Fibroblast of gingiva (primary cell): Measurements from ENCODE around the gene NDOR1.

Experiments
- DNase-seq: peaks from one replicate; pipeline ENCODE4 v3.0.0-alpha.2; 2011; ENCODE audit warnings: low read depth

NDOR1 gene

DNA sequence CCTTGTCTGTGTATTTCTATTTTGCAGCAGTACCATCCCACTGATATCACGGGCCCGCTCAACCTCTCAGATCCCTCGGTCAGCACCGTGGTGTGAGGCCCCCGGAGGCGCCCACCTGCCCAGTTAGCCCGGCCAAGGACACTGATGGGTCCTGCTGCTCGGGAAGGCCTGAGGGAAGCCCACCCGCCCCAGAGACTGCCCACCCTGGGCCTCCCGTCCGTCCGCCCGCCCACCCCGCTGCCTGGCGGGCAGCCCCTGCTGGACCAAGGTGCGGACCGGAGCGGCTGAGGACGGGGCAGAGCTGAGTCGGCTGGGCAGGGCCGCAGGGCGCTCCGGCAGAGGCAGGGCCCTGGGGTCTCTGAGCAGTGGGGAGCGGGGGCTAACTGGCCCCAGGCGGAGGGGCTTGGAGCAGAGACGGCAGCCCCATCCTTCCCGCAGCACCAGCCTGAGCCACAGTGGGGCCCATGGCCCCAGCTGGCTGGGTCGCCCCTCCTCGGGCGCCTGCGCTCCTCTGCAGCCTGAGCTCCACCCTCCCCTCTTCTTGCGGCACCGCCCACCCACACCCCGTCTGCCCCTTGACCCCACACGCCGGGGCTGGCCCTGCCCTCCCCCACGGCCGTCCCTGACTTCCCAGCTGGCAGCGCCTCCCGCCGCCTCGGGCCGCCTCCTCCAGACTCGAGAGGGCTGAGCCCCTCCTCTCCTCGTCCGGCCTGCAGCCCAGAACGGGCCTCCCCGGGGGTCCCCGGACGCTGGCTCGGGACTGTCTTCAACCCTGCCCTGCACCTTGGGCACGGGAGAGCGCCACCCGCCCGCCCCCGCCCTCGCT, 37.5 kb upstream of the NDOR1 start:
- DNase-seq = no peak

DNA sequence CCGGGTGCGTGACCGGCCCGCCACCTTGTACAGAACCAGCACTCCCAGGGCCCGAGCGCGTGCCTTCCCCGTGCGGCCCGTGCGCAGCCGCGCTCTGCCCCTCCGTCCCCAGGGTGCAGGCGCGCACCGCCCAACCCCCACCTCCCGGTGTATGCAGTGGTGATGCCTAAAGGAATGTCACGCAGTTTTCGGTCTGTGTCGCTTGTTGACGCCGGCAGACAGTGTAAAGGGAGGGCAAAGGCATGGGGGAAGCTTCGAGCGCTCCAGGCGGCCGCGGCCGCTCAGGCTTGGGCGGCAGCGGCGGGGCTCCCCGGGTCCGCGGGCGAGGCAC, 37.0 kb upstream of the NDOR1 start:
- no peak for DNase-seq

DNA sequence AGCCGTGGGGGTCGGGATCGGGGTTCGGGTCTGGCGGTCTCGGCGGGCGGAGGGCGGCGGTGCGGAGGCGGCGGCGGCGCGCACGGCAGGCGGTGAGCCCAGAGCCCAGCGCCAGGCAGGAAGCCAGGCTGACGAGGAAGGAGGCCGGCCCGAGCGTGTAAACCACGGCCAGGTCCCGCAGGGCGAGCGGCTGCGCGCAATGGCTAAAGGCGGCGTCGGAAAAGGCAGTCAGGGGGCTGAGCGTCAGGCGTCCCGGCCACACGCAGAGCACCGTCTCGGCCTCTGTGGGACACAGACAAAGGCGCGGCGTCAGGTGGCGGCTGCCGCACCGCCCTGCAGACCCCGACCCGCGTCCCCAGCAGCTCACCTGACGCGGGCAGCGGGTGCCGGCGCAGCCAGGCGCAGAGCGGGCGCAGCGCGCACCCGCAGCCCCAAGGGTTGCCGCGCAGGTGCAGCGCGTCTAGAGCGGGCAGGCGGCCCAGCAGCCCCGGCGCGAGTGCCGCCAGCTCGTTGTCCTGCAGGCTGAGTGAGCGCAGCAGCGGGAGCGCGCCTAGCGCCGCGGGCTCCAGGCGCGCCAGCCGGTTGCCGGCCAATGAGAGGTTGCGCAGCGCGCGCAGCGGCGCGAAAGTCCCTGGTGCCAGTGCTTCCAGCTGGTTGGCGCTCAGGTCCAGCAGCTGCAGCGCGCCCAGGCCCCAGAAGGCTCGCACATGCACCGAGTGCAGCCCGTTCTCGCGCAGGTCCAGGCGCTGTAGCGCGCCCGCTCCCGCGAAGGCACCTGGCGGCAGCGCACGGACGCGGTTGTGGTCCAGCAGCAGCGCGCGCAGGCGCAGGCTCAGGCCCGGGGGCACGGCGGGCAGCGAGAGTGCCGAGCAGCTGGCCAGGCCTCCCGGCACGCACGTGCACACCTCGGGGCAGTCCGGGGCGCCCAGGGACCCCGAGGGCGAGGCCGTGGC, 36.3 kb upstream of the NDOR1 start:
- DNase-seq = no peak

DNA sequence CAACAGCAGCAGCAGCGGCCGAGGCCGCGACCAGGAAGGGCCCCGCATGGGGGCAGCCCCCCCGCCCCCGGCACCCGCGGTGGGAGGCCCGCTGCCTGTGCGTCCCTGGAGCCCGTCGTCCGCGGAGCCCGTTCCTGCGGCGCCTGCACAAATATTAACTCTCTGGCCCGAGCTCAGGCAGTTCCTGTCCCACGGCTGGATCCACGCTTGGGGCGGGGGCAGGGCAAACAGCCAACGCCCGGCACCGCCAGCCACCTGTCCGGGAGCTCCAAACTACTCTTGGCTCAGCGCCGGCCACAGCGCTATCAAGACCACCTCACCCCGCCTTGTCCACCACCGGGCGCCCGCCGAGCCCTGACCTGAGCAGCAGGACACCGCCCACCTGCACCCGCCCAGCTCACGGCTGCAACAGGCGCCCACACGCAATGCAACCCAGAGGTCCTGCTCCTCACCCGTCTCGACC, 35.6 kb upstream of the NDOR1 start, which contains the start of gene LRRC26:
Gene LRRC26 (minus strand): TSS at position 156 of the 463 bp plus-strand sequence. CDS start 108 bp downstream, at position 48.
- DNase-seq = no peak

DNA sequence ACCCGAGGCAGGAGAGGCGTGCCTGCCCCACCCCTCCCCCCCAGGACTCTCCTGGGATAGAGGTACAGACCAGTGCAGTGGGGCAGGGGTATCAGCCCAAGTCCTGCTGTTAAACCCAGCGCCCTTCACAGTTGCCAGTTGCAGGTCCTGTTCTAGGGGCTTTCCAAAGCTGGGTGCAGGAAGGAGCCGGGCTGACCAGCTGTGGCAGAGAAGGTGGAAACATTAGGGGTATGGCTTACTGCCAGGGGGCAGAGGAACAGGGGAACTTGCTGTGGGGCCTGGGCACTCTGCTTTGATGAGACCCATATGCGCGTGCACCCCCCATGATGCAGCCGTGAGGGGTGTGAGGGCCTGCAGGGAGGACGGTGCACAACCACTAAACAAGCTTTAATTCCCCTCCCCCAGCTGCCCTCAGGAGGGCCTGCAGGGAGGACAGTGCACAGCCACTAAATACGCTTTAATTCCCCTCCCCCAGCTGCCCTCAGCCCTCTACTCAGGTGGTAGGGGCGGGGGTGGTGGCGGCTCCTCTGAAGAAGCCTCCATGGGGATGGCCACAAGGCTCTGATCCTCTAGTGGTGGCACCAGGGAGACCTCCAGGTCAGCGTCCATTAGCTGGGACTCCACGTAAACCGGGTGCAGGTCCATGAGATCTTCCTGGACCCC, 34.9 kb upstream of the NDOR1 start:
- no peak for DNase-seq

DNA sequence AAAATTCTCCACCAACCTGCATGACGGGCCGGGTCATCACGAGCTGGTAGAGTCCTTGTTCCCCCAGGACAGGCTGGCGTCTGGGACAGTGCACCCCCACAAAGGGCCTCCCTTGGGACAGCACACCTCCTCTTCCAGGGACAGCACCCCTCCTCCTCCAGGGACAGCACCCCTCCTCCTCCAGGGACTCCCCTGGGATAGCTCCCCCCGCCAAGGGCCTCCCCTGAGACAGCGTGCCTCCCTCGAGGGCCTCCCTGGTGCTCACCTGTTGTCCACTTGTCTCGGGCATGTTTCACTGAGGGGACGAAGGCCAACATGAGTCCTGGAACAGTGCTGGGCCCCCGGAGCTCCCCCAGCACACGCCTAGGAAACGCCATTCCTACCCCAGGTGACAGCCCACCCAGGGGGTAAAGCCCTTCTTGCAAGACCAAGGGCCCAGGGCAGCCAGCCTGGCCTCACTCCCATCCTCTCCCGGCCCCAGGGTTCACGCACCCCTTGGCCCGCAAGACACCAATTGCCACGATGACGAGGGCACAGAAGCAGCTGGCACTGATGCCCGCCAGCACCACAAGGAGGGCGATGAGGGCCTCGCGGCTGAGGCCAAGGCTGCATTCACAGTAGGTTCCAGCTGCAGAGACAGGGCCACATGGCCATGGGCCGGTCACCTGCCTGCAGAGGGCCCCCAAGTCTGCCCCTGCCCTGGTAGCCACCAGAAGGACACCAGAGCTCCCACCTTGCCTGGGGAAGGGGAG, 34.2 kb upstream of the NDOR1 start:
- no peak for DNase-seq

DNA sequence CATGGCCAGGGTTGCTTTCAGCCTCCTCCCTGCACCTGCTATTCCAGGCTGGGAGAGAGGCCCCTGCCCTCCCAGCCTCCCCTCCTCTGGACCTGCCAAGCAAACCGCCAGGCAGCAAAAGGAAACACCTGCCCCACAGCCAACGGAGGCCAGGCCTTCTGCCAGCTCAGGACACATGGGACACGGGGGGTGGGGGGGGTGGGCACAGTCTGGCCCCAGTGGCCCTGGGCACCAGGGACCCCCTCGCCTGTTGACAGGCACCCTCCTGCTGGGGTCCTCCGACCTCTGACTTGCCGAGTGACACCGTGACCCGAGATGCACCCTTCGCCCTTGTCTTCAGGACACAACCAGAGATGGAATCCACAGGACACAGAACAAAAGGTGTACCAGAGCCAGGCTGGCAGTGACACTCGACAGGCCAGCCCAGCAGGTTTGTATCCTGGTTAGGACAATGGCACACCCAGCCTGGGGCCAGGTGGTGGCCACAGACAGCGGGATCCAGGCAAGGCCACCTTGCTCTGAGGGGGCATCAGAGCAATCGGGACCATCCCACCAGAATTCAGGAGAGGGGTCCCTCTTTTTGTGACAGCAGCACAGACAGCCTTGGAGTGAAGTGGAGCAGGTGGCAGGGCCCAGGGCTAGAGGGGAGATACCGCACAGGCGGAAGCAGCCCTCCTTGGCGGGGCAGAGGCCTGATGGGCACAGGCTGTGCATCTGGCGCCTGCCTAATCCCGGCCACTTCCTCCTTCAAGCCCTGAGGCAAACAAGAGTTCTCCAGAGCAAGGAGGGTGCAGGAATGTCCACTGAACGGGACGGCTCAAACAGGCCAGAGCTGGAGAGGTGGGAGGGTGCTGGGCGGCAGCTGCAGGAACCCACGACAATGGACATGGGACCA, 32.4 kb upstream of the NDOR1 start:
- no peak for DNase-seq

DNA sequence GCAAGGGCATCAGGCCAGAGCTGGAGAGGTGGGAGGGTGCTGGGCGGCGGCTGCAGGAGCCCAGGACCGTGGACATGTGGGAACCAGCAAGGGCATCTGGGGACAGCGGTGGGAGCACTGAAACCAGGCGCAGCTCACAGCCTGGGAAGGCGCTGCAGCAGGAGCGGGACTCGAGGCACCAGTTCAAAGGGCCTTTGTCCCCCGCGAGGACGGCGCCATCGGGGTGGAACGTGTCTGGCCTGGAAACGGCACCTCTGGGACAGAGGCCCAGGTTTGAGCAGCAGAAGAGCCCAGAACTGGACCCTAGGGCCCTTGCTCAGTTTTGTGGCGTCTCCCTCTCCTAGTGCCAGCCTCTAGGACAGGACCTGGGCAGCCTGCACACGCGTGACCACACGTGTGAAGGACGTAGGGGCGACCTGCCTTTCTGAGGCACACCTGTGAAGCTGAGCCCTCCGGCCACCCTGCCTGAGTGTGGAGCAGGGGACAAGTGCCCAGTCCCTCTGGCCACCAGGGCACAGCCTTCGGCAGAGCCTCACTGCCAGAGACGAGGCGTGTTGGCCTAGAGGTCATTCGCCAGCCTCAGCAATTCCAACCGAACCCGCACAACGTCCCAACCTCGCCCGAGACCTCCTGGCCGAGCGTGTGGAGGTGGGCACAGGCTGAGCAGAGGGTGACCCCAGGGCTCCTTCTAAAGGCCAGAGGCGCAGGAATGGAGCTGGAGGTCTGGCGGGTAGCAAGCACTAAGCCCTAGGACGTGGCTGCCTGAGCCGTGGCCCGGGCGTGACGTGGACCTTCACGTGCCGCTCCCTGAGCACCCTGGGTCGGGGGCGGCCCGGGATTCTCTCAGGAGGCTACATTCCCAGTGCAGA, 31.5 kb upstream of the NDOR1 start:
- no peak for DNase-seq

DNA sequence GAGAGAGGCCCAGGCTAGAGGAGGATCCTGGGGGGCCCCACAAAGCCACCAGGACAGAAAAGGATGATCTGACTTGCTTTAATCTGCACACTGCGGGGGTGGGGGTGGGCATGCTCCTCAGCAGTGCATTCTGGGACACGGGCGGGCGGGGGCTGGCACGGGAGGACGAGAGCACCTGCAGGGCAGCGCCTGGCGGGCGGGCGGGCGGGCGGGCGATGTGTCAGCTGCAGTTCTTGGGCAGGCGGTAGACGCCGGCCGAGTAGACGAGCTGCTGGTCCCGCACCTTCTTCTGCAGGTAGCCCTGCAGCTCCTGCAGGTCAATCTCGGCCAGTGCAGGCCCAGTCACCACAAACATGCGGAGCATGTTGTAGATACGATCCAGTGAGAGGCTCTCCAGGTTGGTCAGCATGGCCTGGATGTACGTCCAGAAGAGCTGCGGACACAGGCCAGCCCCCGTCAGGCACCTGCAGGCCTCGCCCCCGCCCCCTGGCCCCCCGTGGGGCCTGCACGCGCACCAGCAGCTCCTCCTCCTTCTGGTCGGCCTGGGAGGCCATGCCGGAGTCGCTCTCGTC, 30.7 kb upstream of the NDOR1 start:
- no peak for DNase-seq

DNA sequence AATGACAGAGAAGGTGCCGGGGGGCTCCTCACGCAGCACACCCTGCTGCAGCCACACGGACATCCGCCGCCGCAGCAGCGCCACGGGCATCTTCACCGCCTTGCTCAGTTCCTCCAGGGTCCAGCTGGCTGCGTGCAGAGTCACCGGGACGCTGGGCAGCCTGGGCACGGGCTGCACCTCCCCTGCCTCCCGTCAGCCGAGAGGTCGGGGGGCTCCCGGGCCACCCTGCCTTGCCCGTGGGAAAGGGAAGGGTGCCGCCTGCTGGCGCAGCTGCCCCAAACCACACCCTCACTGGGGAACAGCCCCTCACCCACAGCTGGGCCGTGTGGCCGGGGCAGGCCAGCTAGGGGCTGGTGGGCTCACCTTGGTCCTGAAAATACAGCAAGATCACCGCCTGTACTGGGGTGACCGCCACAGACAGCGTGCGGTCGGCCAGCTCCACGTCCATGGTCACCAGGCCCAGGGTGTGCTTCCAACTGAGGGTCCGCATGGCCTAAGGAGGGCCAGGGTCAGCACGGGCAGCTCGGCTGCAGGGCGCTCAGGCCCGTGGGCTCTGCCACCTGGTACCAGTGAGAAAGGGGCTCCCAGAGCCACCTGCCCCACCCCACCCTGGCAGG, 30.0 kb upstream of the NDOR1 start:
- no peak for DNase-seq

DNA sequence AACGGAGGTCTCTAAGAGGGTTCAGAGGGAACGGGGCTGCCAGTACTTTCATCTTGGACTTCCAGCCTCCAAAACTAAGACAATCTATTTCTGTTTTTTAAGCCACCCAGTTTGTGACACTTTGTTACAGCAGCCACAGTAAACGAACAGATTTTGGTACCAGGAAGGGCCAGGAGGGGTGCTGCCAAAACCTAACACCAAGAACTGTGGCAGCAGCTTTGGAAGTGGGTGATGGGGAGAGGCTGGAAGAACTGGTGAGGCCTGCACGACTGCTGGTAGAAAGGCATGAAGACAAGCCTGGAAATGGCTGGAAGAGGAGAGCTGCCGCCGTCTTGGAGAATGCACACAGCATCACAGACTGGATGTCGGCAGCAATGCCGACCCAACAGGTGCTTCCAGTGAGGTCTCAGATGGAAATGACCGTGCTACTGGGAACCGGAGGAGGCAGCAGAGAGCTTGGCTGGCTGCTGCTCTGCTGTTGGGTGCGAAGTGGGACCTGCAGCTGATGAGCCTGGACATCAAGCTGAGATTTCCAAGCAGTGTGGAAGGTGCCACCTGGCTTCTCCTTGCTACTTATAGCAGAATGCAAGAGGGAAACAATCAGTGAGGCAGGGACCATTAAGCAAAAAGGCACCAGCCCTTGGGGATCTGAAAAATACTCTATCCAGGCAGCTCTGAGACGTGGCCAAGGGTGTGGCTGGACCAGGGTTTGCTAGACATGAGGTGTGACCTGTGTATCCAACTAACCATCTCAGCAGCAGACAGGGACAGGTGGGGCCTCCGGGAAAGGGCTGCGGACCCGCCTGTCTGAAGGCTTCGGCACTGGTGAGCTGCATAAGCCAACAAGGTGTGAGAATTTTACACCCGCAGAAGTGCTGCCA, 29.0 kb upstream of the NDOR1 start:
- DNase-seq = no peak

DNA sequence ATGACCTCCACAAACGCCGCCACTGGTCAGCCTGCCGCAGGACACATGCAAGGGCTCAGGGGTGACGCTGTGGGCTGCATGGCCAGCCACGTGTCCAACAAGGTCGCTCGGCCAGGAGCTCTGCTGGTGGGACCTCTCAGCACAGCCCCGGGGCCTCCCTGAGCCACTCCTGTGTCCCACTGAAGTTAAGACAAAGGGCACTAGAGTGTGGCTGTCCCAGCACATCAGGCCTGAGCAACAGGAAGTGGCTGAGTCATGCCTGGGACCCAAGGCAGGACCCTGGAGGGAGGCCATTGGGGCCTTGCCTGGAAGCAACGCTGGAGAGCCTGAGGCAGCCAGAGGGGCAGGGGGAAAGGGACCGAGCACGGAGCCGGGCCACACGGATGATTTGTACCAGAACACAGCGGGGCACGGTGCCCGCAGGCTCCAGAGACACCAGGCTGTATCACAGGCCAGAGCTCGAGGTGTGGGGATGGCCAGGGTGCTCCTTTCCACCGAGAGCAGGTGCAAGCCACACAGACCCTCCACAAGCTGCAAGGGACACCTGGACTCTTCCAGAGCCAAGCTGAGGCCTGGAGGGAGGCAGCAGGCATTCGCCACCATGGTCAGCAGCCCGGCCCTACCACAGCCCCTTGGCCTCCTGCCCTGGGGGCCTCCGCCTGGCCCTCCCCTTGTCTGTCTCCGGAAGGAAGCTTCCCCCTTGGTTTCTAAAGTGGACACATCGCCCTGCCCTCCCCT, 27.1 kb upstream of the NDOR1 start:
- no peak for DNase-seq

DNA sequence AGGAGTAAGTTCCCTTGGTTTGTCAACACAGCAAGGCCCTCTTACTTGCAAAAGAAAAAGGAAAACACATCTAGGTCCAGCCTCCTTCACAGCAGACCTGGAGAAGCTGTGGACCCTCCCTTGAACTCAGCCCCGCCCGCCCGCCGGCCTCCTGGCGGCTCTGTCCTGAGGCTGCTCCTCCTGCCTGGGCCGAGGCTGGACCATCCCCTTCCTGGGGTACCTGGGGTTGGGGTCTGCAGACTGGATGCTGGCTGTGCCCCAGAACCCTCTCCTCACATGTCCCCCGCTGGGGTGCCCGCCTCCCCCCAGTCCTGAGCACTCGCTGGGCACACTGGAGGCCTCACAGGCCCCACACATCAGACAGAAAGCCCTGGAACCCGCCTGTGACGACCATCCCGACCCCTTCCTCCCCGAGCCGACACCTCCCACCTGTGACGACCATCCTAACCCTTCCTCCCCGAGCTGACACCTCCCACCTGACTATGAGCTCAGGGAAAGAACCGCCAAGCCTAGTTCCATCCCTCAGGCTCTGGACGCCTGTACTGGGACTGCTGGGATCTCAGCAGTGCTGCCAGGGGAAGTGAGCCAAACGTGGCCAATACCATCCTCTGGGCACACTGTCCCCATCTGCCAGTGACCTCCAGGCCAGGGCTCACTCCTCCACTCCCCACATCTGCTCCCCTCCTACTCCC, 26.4 kb upstream of the NDOR1 start:
- DNase-seq = no peak

DNA sequence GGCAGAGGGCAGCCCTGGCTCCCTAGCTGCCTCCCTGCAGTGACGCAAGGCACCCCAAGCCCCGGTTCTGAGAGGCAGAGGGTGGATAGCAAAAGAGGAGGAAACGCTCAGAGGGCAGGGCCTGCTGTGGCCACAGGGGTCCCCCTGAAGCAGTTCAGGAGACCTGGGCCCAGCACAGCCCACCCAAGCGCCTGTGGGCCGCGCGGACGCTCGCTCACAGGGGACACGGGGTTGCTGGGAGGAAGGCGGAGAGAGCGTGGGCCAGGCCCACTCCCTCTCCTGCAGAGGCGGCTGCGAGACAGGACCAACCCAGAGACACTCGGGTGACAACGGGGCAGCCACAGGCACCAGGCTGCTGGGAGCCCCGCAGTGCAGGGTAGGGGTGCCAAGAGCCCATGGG, 25.7 kb upstream of the NDOR1 start:
- no peak for DNase-seq

DNA sequence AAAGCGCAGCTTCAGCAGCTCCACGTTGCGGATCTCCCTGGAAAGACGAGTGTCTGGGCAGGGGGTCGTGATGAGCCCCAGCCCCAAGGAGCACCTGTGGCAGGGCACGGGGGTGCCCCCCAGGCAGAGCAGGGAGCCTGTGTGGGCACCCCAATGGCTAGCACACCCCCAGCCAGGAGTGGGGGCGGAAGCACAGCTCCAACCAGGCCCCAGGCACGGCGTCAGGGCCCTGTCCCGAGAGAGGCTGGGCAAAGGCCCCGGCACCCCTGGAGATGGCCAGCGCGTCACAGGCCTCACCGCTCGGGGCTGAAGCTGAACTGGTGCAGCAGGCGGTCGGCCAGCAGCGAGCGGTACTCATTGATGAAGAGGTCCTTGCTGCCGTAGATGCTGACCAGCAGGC, 25.0 kb upstream of the NDOR1 start:
- no peak for DNase-seq

DNA sequence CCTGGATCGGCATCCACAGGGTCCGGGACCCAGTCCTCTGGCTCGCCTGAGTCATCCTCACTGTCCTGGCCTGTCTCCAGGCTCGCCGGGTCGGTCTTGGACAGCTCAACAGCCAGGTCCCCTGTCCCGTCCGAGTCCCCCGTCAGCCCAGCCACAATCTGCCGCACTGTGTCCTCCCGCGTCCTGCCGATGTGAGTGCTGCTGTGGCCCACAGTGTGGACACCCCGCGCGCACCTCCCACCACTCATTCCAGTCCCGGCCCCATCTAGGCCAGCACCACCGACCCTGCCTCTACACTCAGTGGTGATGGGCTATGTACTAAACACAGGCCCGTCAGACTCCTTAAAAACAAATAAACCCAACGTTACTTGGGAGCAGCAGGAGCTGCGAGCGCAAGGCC, 23.8 kb upstream of the NDOR1 start:
- no peak for DNase-seq

DNA sequence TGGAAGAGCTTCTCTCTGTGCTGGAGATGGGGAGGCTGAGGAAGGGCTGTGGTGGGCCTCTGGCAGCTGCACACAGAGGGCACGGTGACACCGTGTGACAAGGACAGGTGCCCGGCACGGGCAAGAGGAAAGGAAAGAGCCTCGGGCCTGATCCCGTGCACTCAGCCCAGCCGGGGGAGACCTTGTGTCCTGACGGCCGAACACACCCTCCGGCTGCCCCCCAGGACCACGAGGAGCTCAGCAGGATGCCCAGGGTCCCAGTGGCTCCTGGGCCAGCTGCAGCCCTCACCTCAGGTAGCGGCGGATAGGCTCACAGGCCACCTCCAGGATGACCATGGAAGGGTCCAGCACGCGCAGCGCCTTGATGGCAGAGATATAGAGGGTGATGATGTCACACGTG, 22.7 kb upstream of the NDOR1 start:
- DNase-seq = no peak
